Neural cell (in vitro differentiated cells): Measurements from ENCODE around the gene ELOVL1. TPM values are rescaled to one million over a fixed set of nuclear protein-coding genes. Genes with fewer than 3 reads are reported as not detected.

Experiments used
- H2AFZ ChIP-seq: fragments of 200-600, 300-800 bp; sonication (generic), shearing (Covaris generic); 2 replicates; pipeline ENCODE4 v1.6.0; 2014; ENCODE audit warnings: low read depth, mild to moderate bottlenecking, antibody characterized with exemption, low read length, moderate library complexity
- H3F3A ChIP-seq: fragments of 200-600 bp; shearing (Covaris generic); 2 replicates; pipeline ENCODE4 v1.6.1; 2016; ENCODE audit warnings: mild to moderate bottlenecking, moderate library complexity, mixed read lengths, antibody characterized with exemption, low read length; ENCODE audit not compliant: insufficient read depth, poor library complexity, severe bottlenecking
- H3K27ac ChIP-seq: fragments of 200-600, 300-800 bp; sonication (generic), shearing (Covaris generic); 2 replicates; pipeline ENCODE4 v1.5.1; 2014; ENCODE audit warnings: mild to moderate bottlenecking, low read length, moderate library complexity
- H3K27me3 ChIP-seq: fragments of 300-800, 200-600 bp; sonication (generic), shearing (Covaris generic); 2 replicates; pipeline ENCODE4 v1.6.0; 2014; ENCODE audit warnings: mild to moderate bottlenecking, low read depth, low read length, moderate library complexity; ENCODE audit not compliant: insufficient read depth
- H3K36me3 ChIP-seq: fragments of 300-800, 200-600 bp; sonication (generic), shearing (Covaris generic); 2 replicates; pipeline ENCODE4 v1.5.1; 2014; ENCODE audit warnings: mild to moderate bottlenecking, antibody characterized with exemption, low read length, moderate library complexity; ENCODE audit not compliant: insufficient read depth
- H3K4me2 ChIP-seq: fragments of 300-800, 200-600 bp; sonication (generic), shearing (Covaris generic); 2 replicates; pipeline ENCODE4 v1.6.0; 2014; ENCODE audit warnings: mild to moderate bottlenecking, low read length
- H3K4me3 ChIP-seq: fragments of 300-800, 200-600 bp; sonication (generic), shearing (Covaris generic); 2 replicates; pipeline ENCODE4 v1.5.1; 2014; ENCODE audit warnings: mild to moderate bottlenecking, low read length, moderate library complexity
- H3K79me2 ChIP-seq: fragments of 200-600 bp; shearing (Covaris generic); replicated peaks from 2 replicates; pipeline ENCODE4 v1.6.0; 2014; ENCODE audit warnings: mild to moderate bottlenecking, low read length, moderate library complexity; ENCODE audit not compliant: insufficient read depth
- H3K9ac ChIP-seq: fragments of 300-800, 200-600 bp; sonication (generic), shearing (Covaris generic); 2 replicates; pipeline ENCODE4 v1.6.1; 2016; ENCODE audit warnings: mild to moderate bottlenecking, low read length, mixed read lengths
- H3K9me2 ChIP-seq: fragments of 200-600 bp; shearing (Covaris generic); 2 replicates; pipeline ENCODE4 v1.6.1; 2016; ENCODE audit warnings: mild to moderate bottlenecking, low read length, mixed read lengths; ENCODE audit not compliant: insufficient read depth
- H3K9me3 ChIP-seq: fragments of 200-600, 300-800 bp; sonication (generic), shearing (Covaris generic); 2 replicates; pipeline ENCODE4 v1.6.1; 2016; ENCODE audit warnings: mild to moderate bottlenecking, mixed run types, low read length, moderate library complexity, mixed read lengths
- H4K20me1 ChIP-seq: fragments of 200-600 bp; shearing (Covaris generic); 2 replicates; pipeline ENCODE4 v1.6.1; 2016; ENCODE audit warnings: mild to moderate bottlenecking, mixed run types; ENCODE audit not compliant: insufficient read depth
- CTCF ChIP-seq: fragments of 450-650 bp; IDR thresholded peaks from 2 replicates; pipeline ENCODE4 v1.5.1; 2014; ENCODE audit warnings: antibody characterized with exemption, mild to moderate bottlenecking, moderate library complexity; ENCODE audit not compliant: poor library complexity, severe bottlenecking
- EP300 ChIP-seq: fragments of 450-650 bp; conservative IDR thresholded peaks from 2 replicates; pipeline ENCODE4 v1.6.1; 2014; ENCODE audit warnings: antibody characterized with exemption, mild to moderate bottlenecking, moderate library complexity; ENCODE audit not compliant: poor library complexity, severe bottlenecking
- EZH2 ChIP-seq: fragments of 200-600, 300-800 bp; shearing (Covaris generic), sonication (generic); IDR thresholded peaks from 2 replicates; pipeline ENCODE4 v1.6.1; 2014; ENCODE audit warnings: antibody characterized with exemption, low read length, borderline replicate concordance, mild to moderate bottlenecking; ENCODE audit not compliant: insufficient read depth, poor library complexity, severe bottlenecking
- MXI1 ChIP-seq: fragments of 450-650 bp; conservative IDR thresholded peaks from 2 replicates; pipeline ENCODE4 v1.6.1; 2014; ENCODE audit warnings: antibody characterized with exemption, mild to moderate bottlenecking; ENCODE audit not compliant: poor library complexity, severe bottlenecking
- POLR2AphosphoS5 ChIP-seq: IDR thresholded peaks from 2 replicates; pipeline ENCODE4 v1.6.1; 2012
- RAD21 ChIP-seq: fragments of 450-650 bp; conservative IDR thresholded peaks from 2 replicates; pipeline ENCODE4 v1.6.1; 2014; ENCODE audit warnings: antibody characterized with exemption, mild to moderate bottlenecking, moderate library complexity
- REST ChIP-seq: IDR thresholded peaks from 2 replicates; pipeline ENCODE4 v1.6.1; 2012; ENCODE audit warnings: borderline replicate concordance
- SMC3 ChIP-seq: fragments of 450-650 bp; conservative IDR thresholded peaks from 2 replicates; pipeline ENCODE4 v1.6.1; 2014; ENCODE audit warnings: antibody characterized with exemption, mild to moderate bottlenecking, moderate library complexity; ENCODE audit not compliant: poor library complexity
- TAF1 ChIP-seq: IDR thresholded peaks from 2 replicates; pipeline ENCODE4 v1.6.1; 2012; ENCODE audit warnings: low read depth
- polyA plus RNA-seq: library from polyadenylated mRNA; depleted of rRNA; stranded (reverse); fragments of >200 nt; gene quantifications from 2 replicates; pipeline ENCODE4 v1.2.3, GENCODE V29; 2014

The ELOVL1 gene
- polyA plus RNA-seq, 1 donor from 2014 or later, result 12.9 TPM

- no peaks in the 10 kb centered on the region for H3K27me3 ChIP-seq
- H4K20me1 ChIP-seq, result no peaks in the 10 kb centered on the region
- no peaks in the 10 kb centered on the region for H3K79me2 ChIP-seq
- H3K9me2 ChIP-seq, result no peaks in the 10 kb centered on the region
- no peak overlapping the region for H3K4me3 ChIP-seq
- no peak overlapping the region for H3K9ac ChIP-seq
- no peak overlapping the region for H2AFZ ChIP-seq
- no peak overlapping the region for H3K4me2 ChIP-seq
- H3F3A ChIP-seq, result no peaks in the 10 kb centered on the region
- TF ChIP-seq EP300 (no peak), CTCF (no peak), SMC3 (no peak), MXI1 (no peak), EZH2 (no peak), REST (no peak), TAF1 (no peak), RAD21 (no peak), POLR2AphosphoS5 (no peak)
- H3K36me3 ChIP-seq, result no peaks in the 10 kb centered on the region
- no peak overlapping the region for H3K27ac ChIP-seq
- no peaks in the 10 kb centered on the region for H3K9me3 ChIP-seq
These were observed 27.3 kb downstream of the ELOVL1 start for GRCh38 chr1:43340559-43340958.

GRCh38 chr1:43339584-43340232 is 28.1 kb downstream of the ELOVL1 start:
- Histone ChIP-seq H3K27me3 (no peaks in the 10 kb centered on the region), H3K9me3 (no peaks in the 10 kb centered on the region), H3K4me2 (no peak overlapping the region), H3K79me2 (no peaks in the 10 kb centered on the region), H3K4me3 (no peak overlapping the region), H3K9ac (no peak overlapping the region), H3K36me3 (no peaks in the 10 kb centered on the region), H2AFZ (no peak overlapping the region), H3K27ac (no peak overlapping the region), H4K20me1 (no peaks in the 10 kb centered on the region), H3K9me2 (no peaks in the 10 kb centered on the region), H3F3A (no peaks in the 10 kb centered on the region)
- TF ChIP-seq SMC3 (no peak), MXI1 (no peak), REST (no peak), EP300 (no peak), CTCF (no peak), EZH2 (no peak), POLR2AphosphoS5 (no peak), RAD21 (no peak)
